HepG2 (cell line): ENCODE measurements around the gene EVL. TPM values are rescaled to one million over a fixed set of nuclear protein-coding genes. Genes with fewer than 3 reads are reported as not detected.

Experiments used
- ATAC-seq: fragments of 200-7000 bp; cut with Tn5 transposase; 3 replicates; pipeline ENCODE4 v1.9.1; 2020; ENCODE audit warnings: mild to moderate bottlenecking, moderate library complexity
- BruUV-seq: library from RNA; stranded (reverse); fragments of 400-500 nt; replicated peaks from 2 replicates; lab custom pipeline; 2021; lab: Mats Ljungman, UMichigan
- CTCF ChIA-PET: fragments of 300-600 bp; formaldehyde crosslinking; extraction: SDS; loops from one replicate; lab custom pipeline; 2021; ENCODE audit warnings: low total read pairs, inconsistent platforms, low intra/inter-chr PET ratio; lab: Yijun Ruan, JAX
- POLR2A ChIA-PET: fragments of 350-600 bp; sonication (Branson Sonifier 250); formaldehyde crosslinking; loops from one replicate; lab custom pipeline; 2020; ENCODE audit warnings: antibody characterized with exemption, inconsistent platforms; lab: Yijun Ruan, JAX
- DNase-seq: peaks from one replicate; pipeline ENCODE4 v3.0.0-alpha.2; 2015; ENCODE audit warnings: low spot score
- FAIRE-seq: peaks from 3 replicates; lab custom pipeline; 2011; peaks lifted over from hg19 to GRCh38; lab: Jason Lieb, UNC
- H2AFZ ChIP-seq: one replicate; pipeline ENCODE4 v1.6.1; 2011; ENCODE audit warnings: low read length, inconsistent platforms
- H3K27ac ChIP-seq: fragments of 300-600 bp; 3 replicates; pipeline ENCODE4 v1.8.0; 2011; ENCODE audit warnings: mixed run types, mild to moderate bottlenecking, mixed read lengths, low read length, inconsistent platforms; ENCODE audit not compliant: insufficient read depth; ENCODE audit errors: extremely low read length
- H3K27me3 ChIP-seq, 2 experiments: fragments of 200-600 bp in 1 of 2; 2 replicates in 1 of 2; 3 replicates in 1 of 2; pipeline versions ENCODE4 v1.6.0 to v1.8.0; 2011; ENCODE audit warnings: low read length in 2 of 2, mild to moderate bottlenecking in 2 of 2, moderate library complexity in 2 of 2, inconsistent platforms in 1 of 2; ENCODE audit not compliant: insufficient read depth in 2 of 2, control insufficient read depth in 1 of 2
- H3K36me3 ChIP-seq, 2 experiments: fragments of 200-600 bp in 1 of 2; replicated peaks in 1 of 2; 2 replicates in 1 of 2; 3 replicates in 1 of 2; pipeline versions ENCODE4 v1.5.1 to v1.8.0; 2011; ENCODE audit warnings: low read length in 2 of 2, inconsistent platforms in 1 of 2; ENCODE audit not compliant: insufficient read depth in 2 of 2, control insufficient read depth in 1 of 2
- H3K4me1 ChIP-seq: 2 replicates; pipeline ENCODE4 v1.5.1; 2012; ENCODE audit warnings: low read length, inconsistent platforms; ENCODE audit not compliant: insufficient read depth
- H3K4me2 ChIP-seq: 2 replicates; pipeline ENCODE4 v1.6.0; 2011; ENCODE audit warnings: low read depth, low read length, inconsistent platforms
- H3K4me3 ChIP-seq, 3 experiments: fragments of 200-600 bp in 1 of 3; sonication (generic), shearing (Covaris generic) in 1 of 3; replicated peaks in 1 of 3; 2 replicates each; pipeline ENCODE4 v1.5.1; 2011 to 2016; ENCODE audit warnings: low read length in 3 of 3, inconsistent platforms in 2 of 3, low read depth in 2 of 3, mild to moderate bottlenecking in 2 of 3, control low read depth in 1 of 3, mixed read lengths in 1 of 3; ENCODE audit not compliant: insufficient read depth in 1 of 3
- H3K79me2 ChIP-seq: one replicate; pipeline ENCODE4 v1.6.1; 2011; ENCODE audit warnings: low read length, inconsistent platforms; ENCODE audit not compliant: insufficient read depth
- H3K9ac ChIP-seq: 2 replicates; pipeline ENCODE4 v1.6.0; 2011; ENCODE audit warnings: mild to moderate bottlenecking, low read depth, low read length, inconsistent platforms; ENCODE audit not compliant: insufficient read depth
- H3K9me3 ChIP-seq: 2 replicates; pipeline ENCODE4 v1.5.1; 2012; ENCODE audit warnings: mild to moderate bottlenecking, low read length
- H4K20me1 ChIP-seq: 2 replicates; pipeline ENCODE4 v1.6.0; 2011; ENCODE audit warnings: inconsistent platforms, mild to moderate bottlenecking, low read length, moderate library complexity; ENCODE audit not compliant: insufficient read depth
- ATAD3A ChIP-seq: sonication (generic); formaldehyde crosslinking; IDR thresholded peaks from 2 replicates; pipeline ENCODE4 v1.4.0; 2020; ENCODE audit warnings: missing genetic modification reagents
- BORCS8-MEF2B ChIP-seq: sonication (generic); formaldehyde crosslinking; IDR thresholded peaks from 2 replicates; pipeline ENCODE4 v1.8.0; 2022; ENCODE audit warnings: mild to moderate bottlenecking, missing genetic modification reagents
- CCAR2 ChIP-seq: fragments of 200-400 bp; formaldehyde crosslinking; optimal IDR thresholded peaks from 2 replicates; pipeline ENCODE3; 2018; ENCODE audit warnings: low read depth, mild to moderate bottlenecking, low read length, moderate library complexity
- GPN1 ChIP-seq: sonication (generic); formaldehyde crosslinking; IDR thresholded peaks from 2 replicates; pipeline ENCODE4 v1.5.1; 2020; ENCODE audit warnings: missing genetic modification reagents, borderline replicate concordance
- MNT ChIP-seq: fragments of 450-650 bp; IDR thresholded peaks from 2 replicates; pipeline ENCODE4 v1.6.1; 2016
- MTA1 ChIP-seq: sonication (generic); formaldehyde crosslinking; IDR thresholded peaks from 2 replicates; pipeline ENCODE4 v1.4.0; 2020; ENCODE audit warnings: missing genetic modification reagents, mild to moderate bottlenecking, borderline replicate concordance
- RBAK ChIP-seq: sonication (generic); formaldehyde crosslinking; IDR thresholded peaks from 2 replicates; pipeline ENCODE4 v1.5.1; 2020; ENCODE audit warnings: mild to moderate bottlenecking, missing genetic modification reagents
- SMARCC2 ChIP-seq: fragments of 450-650 bp; IDR thresholded peaks from 2 replicates; pipeline ENCODE4 v1.6.1; 2017; ENCODE audit warnings: antibody characterized with exemption, mild to moderate bottlenecking
- SMC3 ChIP-seq: IDR thresholded peaks from 2 replicates; pipeline ENCODE4 v1.6.1; 2011; ENCODE audit warnings: low read length, improper control_type of control experiment
- ZNF292 ChIP-seq: sonication (generic); formaldehyde crosslinking; IDR thresholded peaks from 2 replicates; pipeline ENCODE4 v1.8.1; 2022; ENCODE audit warnings: mild to moderate bottlenecking, low read depth, missing genetic modification reagents, borderline replicate concordance
- ZNF317 ChIP-seq: sonication (generic); formaldehyde crosslinking; IDR thresholded peaks from 2 replicates; pipeline ENCODE4 v1.5.0; 2020; ENCODE audit warnings: mild to moderate bottlenecking, missing genetic modification reagents
- ZNF446 ChIP-seq: sonication (generic); formaldehyde crosslinking; IDR thresholded peaks from 2 replicates; pipeline ENCODE4 v1.5.0; 2020; ENCODE audit warnings: mild to moderate bottlenecking, missing genetic modification reagents
- ZNF704 ChIP-seq: sonication (generic); formaldehyde crosslinking; IDR thresholded peaks from 2 replicates; pipeline ENCODE4 v1.8.1; 2023; ENCODE audit warnings: mild to moderate bottlenecking, inconsistent platforms, moderate library complexity, missing genetic modification reagents, borderline replicate concordance
- WGBS: methylation state at CpG from one replicate; pipeline ENCODE4 v1.1.6; 2017; ENCODE audit warnings: low lambda C conversion rate; 5-methylcytosine and 5-hydroxymethylcytosine counted together
- in situ Hi-C: cut with HindIII; loops from 2 replicates; pipeline ENCODE4 v1.10.0; 2017; ENCODE audit warnings: low pct_unique_long_range_greater_than_20kb; ENCODE audit not compliant: extremely low pct_ligation_motif_present
- intact Hi-C: fragments of 100-400 bp; cut with micrococcal nuclease; formaldehyde crosslinking; loops from one replicate; pipeline ENCODE4 v1.10.0; 2022; ENCODE audit not compliant: unreplicated experiment
- polyA plus RNA-seq, 8 experiments: library from polyadenylated mRNA; depleted of rRNA in 3 of 8; stranded (reverse) in 7 of 8; unstranded in 1 of 8; fragments of >200 nt; fragmentation: Illumina TruSeq in 4 of 8; extraction: Trizol in 4 of 8; gene quantifications; 2 replicates each; pipeline versions ENCODE4 v1.2.1 to v1.2.3, GENCODE V29; 2011 to 2016; ENCODE audit warnings: low read depth in 4 of 8, missing spikeins in 1 of 8, mixed read lengths in 1 of 8; ENCODE audit not compliant: insufficient read depth in 1 of 8
- total RNA-seq, 5 experiments: library from RNA; depleted of rRNA; stranded (reverse); fragments of >200 nt; fragmentation: Illumina TruSeq; extraction: Trizol; gene quantifications; 2 replicates each; pipeline ENCODE4 v1.2.3, GENCODE V29; 2016; ENCODE audit warnings: low read depth in 1 of 5

The EVL gene
- total and polyA plus RNA-seq, 2 of the 13 experiments (the other 11 are each of a cell fraction or from before 2014, with no cell fraction given): 15.1 to 31.2 TPM

GRCh38 chr14:100119251-100119650 is 54.0 kb downstream of the EVL start:
- Histone ChIP-seq H3K79me2 (no peaks in the 10 kb centered on the region), H3K27me3 (no peaks in the 10 kb centered on the region), H3K4me2 (no peak overlapping the region), H3K4me3 (no peak overlapping the region), H3K9me3 (no peaks in the 10 kb centered on the region), H3K27ac (no peak overlapping the region), H3K4me1 (no peaks in the 10 kb centered on the region), H3K36me3 (peaks cover 3 to 4% of the 10 kb centered on the region in 2 experiments; a peak in 2 of 5 replicates), H2AFZ (no peak overlapping the region), H4K20me1 (no peaks in the 10 kb centered on the region), H3K9ac (no peak overlapping the region)
- ChIA-PET POLR2A (no interaction called here), CTCF (no interaction called here)
- no TSS peak for BruUV-seq
- no peak for ATAC-seq
- in situ Hi-C loops: no loop called here
- WGBS: 98% methylated on average over 2 of the region's 8 CpGs
- no peak for FAIRE-seq
- no peak for DNase-seq
- TF ChIP-seq ZNF704: no peak
- no peak for TF ChIP-seq CCAR2
- TF ChIP-seq ZNF446: no peak
- TF ChIP-seq SMARCC2: no peak
- TF ChIP-seq RBAK: no peak
- no peak for TF ChIP-seq ATAD3A (CRISPR knock-in tag)
- TF ChIP-seq MNT: no peak
- no peak for TF ChIP-seq MTA1
- no peak for TF ChIP-seq BORCS8-MEF2B (CRISPR knock-in tag)
- no peak for TF ChIP-seq ZNF317 (CRISPR knock-in tag)
- no peak for TF ChIP-seq SMC3
- TF ChIP-seq GPN1 (CRISPR knock-in tag): no peak
- no peak for TF ChIP-seq ZNF292
- intact Hi-C loops: no loop called here
